Keratinocyte (primary cell): ENCODE data around the gene NPHP1. TPM values are rescaled to one million over a fixed set of nuclear protein-coding genes. Genes with fewer than 3 reads are reported as not detected.
A peak's percentile ranks its signal among the peaks of the same experiment; 100 is the strongest.

Experiments used
- DNase-seq: peaks from one replicate; pipeline ENCODE4 v3.0.0-alpha.2; 2011; ENCODE audit warnings: low read depth, missing footprints, low spot score
- FAIRE-seq: peaks from 2 replicates; lab custom pipeline; 2011; peaks lifted over from hg19 to GRCh38; lab: Jason Lieb, UNC
- H2AFZ ChIP-seq: 2 replicates; pipeline ENCODE4 v1.6.0; 2012; ENCODE audit warnings: low read length, control low read depth, inconsistent platforms; ENCODE audit not compliant: control insufficient read depth
- H3K27ac ChIP-seq: 2 replicates; pipeline ENCODE4 v1.5.1; 2011; ENCODE audit warnings: low read length; ENCODE audit not compliant: control insufficient read depth, insufficient read depth
- H3K27me3 ChIP-seq: 3 replicates; pipeline ENCODE4 v1.6.0; 2011; ENCODE audit warnings: low read length; ENCODE audit not compliant: control insufficient read depth, insufficient read depth; ENCODE audit errors: extremely low read depth
- H3K36me3 ChIP-seq, 2 experiments: 2 replicates in 1 of 2; 3 replicates in 1 of 2; pipeline ENCODE4 v1.5.1; 2011; ENCODE audit warnings: low read length in 2 of 2, mild to moderate bottlenecking in 1 of 2; ENCODE audit not compliant: control insufficient read depth in 2 of 2, insufficient read depth in 2 of 2; ENCODE audit errors: extremely low read depth in 1 of 2
- H3K4me1 ChIP-seq: 3 replicates; pipeline ENCODE4 v1.5.1; 2011; ENCODE audit warnings: low read length; ENCODE audit not compliant: control insufficient read depth, insufficient read depth; ENCODE audit errors: extremely low read depth
- H3K4me2 ChIP-seq: 3 replicates; pipeline ENCODE4 v1.6.0; 2011; ENCODE audit warnings: low read depth, low read length; ENCODE audit not compliant: control insufficient read depth, insufficient read depth; ENCODE audit errors: extremely low read depth
- H3K4me3 ChIP-seq, 3 experiments: fragments of 200-600 bp in 1 of 3; sonication (generic) in 1 of 3; 2 replicates in 2 of 3; 3 replicates in 1 of 3; pipeline ENCODE4 v1.5.1; 2011 to 2016; ENCODE audit warnings: low read length in 3 of 3, mild to moderate bottlenecking in 3 of 3, control low read depth in 2 of 3, inconsistent platforms in 1 of 3, low read depth in 1 of 3, mixed read lengths in 1 of 3, mixed run types in 1 of 3, moderate library complexity in 1 of 3; ENCODE audit not compliant: control insufficient read depth in 2 of 3, insufficient read depth in 2 of 3; ENCODE audit errors: extremely low read depth in 1 of 3
- H3K79me2 ChIP-seq: 2 replicates; pipeline ENCODE4 v1.6.0; 2012; ENCODE audit warnings: low read length; ENCODE audit not compliant: control insufficient read depth, insufficient read depth
- H3K9ac ChIP-seq: 3 replicates; pipeline ENCODE4 v1.6.0; 2011; ENCODE audit warnings: low read length; ENCODE audit not compliant: control insufficient read depth, insufficient read depth; ENCODE audit errors: extremely low read depth
- H3K9me1 ChIP-seq: 3 replicates; pipeline ENCODE4 v1.6.0; 2011; ENCODE audit warnings: low read length; ENCODE audit not compliant: control insufficient read depth, insufficient read depth; ENCODE audit errors: extremely low read depth
- H3K9me3 ChIP-seq: 2 replicates; pipeline ENCODE4 v1.5.1; 2012; ENCODE audit warnings: low read depth, low read length; ENCODE audit not compliant: control insufficient read depth
- H4K20me1 ChIP-seq: 3 replicates; pipeline ENCODE4 v1.6.0; 2011; ENCODE audit warnings: low read length; ENCODE audit not compliant: control insufficient read depth, insufficient read depth; ENCODE audit errors: extremely low read depth
- CTCF ChIP-seq, 3 experiments: IDR thresholded peaks in 1 of 3; conservative IDR thresholded peaks in 1 of 3; optimal IDR thresholded peaks in 1 of 3; 2 replicates in 2 of 3; 3 replicates in 1 of 3; pipeline versions ENCODE3 to v1.5.1; 2011; ENCODE audit warnings: low read length in 3 of 3, mild to moderate bottlenecking in 3 of 3, moderate library complexity in 2 of 3, control low read depth in 1 of 3, inconsistent platforms in 1 of 3; ENCODE audit not compliant: insufficient read depth in 2 of 3; ENCODE audit errors: extremely low read depth in 1 of 3
- EZH2 ChIP-seq: IDR thresholded peaks from one replicate; pipeline ENCODE4 v1.6.1; 2012; ENCODE audit warnings: inconsistent platforms, mild to moderate bottlenecking, low read length, moderate library complexity
- dilution Hi-C: fragments of 300-500 bp; cut with MboI; formaldehyde crosslinking; loops from one replicate; pipeline ENCODE4 v1.7.0; 2020; ENCODE audit warnings: low sequenced_read_pairs; ENCODE audit not compliant: extremely low pct_ligation_motif_present
- polyA plus RNA-seq, 5 experiments: library from polyadenylated mRNA; depleted of rRNA in 3 of 5; stranded (reverse) in 3 of 5; stranded (forward) in 1 of 5; unstranded in 1 of 5; fragments of >200 nt; gene quantifications; 1 replicate in 1 of 5; 2 replicates in 3 of 5; 3 replicates in 1 of 5; pipeline versions ENCODE4 v1.2.1 to v1.2.3, GENCODE V29; 2011 to 2012; ENCODE audit warnings: missing spikeins in 2 of 5, low read depth in 1 of 5, low replicate concordance in 1 of 5

Gene NPHP1
- polyA plus RNA-seq, 1 donor (not counting 4 experiments of a cell fraction or from before 2014, with no cell fraction given), result 8.1 TPM

GRCh38 chr2:110099038-110099425 lies 105.8 kb downstream of the NPHP1 start:
- TF ChIP-seq EZH2 (no peak), CTCF (optimal IDR thresholded peaks at IDR 0.05 in 1 of 3, IDR thresholded peaks at IDR 0.05 in 1 of 3, conservative IDR thresholded peaks at IDR 0.05 in 1 of 3; ENCODE audit: extremely low read depth in 1 of 3, insufficient read depth in 2 of 3, low read length in 3 of 3) (no peak)
- Histone ChIP-seq H4K20me1 (no peaks in the 10 kb centered on the region), H3K27ac (no peak overlapping the region), H3K9me3 (no peaks in the 10 kb centered on the region), H3K4me1 (peaks cover 54% of the 10 kb centered on the region), H3K36me3 (peaks cover 2 to 6% of the 10 kb centered on the region in 2 experiments), H3K4me2 (no peak overlapping the region), H3K27me3 (no peaks in the 10 kb centered on the region), H3K4me3 (no peak overlapping the region), H3K79me2 (peaks cover 34% of the 10 kb centered on the region), H3K9ac (no peak overlapping the region), H2AFZ (no peak overlapping the region), H3K9me1 (peaks cover 2% of the 10 kb centered on the region)
- DNase-seq (no peak), FAIRE-seq (no peak)
- dilution Hi-C loops, result no loop called here

GRCh38 chr2:110097506-110098220 lies 107.2 kb downstream of the NPHP1 start:
- FAIRE-seq, result peak; percentile 69
- Histone ChIP-seq H3K36me3 (peaks cover 0 to 6% of the 10 kb centered on the region in 2 experiments), H3K4me3 (peak overlapping the region in 1 of 3 experiments; percentile 12), H3K9me1 (peaks cover 2% of the 10 kb centered on the region), H3K9me3 (no peaks in the 10 kb centered on the region), H3K4me2 (peak overlapping the region; percentile 66), H3K79me2 (peaks cover 22% of the 10 kb centered on the region), H2AFZ (peak overlapping the region; percentile 19), H4K20me1 (no peaks in the 10 kb centered on the region), H3K27ac (peak overlapping the region; percentile 14), H3K4me1 (peaks cover 44% of the 10 kb centered on the region), H3K9ac (peak overlapping the region; percentile 6), H3K27me3 (no peaks in the 10 kb centered on the region)
- no peak for DNase-seq
- TF ChIP-seq EZH2 (no peak), CTCF (optimal IDR thresholded peaks at IDR 0.05 in 1 of 3, IDR thresholded peaks at IDR 0.05 in 1 of 3, conservative IDR thresholded peaks at IDR 0.05 in 1 of 3; ENCODE audit: extremely low read depth in 1 of 3, insufficient read depth in 2 of 3, low read length in 3 of 3) (no peak)
- dilution Hi-C loops, result no loop called here
